Vagina (tissue), 2 donors: ENCODE measurements around the gene NLRC3.

ENCODE experiments used
- CTCF ChIP-seq, 3 experiments: fragments of 450-650 bp in 2 of 3; fragments of 200-600 bp in 1 of 3; sonication (generic) in 1 of 3; IDR thresholded peaks; one replicate each; pipeline ENCODE4 v1.5.1; 2017 to 2019; ENCODE audit warnings: antibody characterized with exemption in 3 of 3, mild to moderate bottlenecking in 2 of 3, moderate library complexity in 2 of 3
- POLR2A ChIP-seq, 2 donors: fragments of 450-650 bp; IDR thresholded peaks; one replicate each; pipeline ENCODE4 v1.6.1; 2017; ENCODE audit warnings: antibody characterized with exemption in 2 of 2, mild to moderate bottlenecking in 2 of 2, moderate library complexity in 2 of 2
- POLR2AphosphoS5 ChIP-seq, 2 donors: sonication (generic); formaldehyde crosslinking; IDR thresholded peaks; one replicate each; pipeline ENCODE4 v1.9.0; 2017; ENCODE audit warnings: antibody characterized with exemption in 2 of 2, mild to moderate bottlenecking in 2 of 2, low read depth in 1 of 2; ENCODE audit not compliant: insufficient read depth in 1 of 2

GRCh38 chr16:3497771-3498170, 79.4 kb downstream of the NLRC3 start:
- TF ChIP-seq CTCF (IDR thresholded peaks at IDR 0.05) (no peak), POLR2AphosphoS5 (IDR thresholded peaks at IDR 0.05; ENCODE audit: insufficient read depth in 1 of 2, low read depth in 1 of 2) (no peak), POLR2A (IDR thresholded peaks at IDR 0.05) (no peak)
